ENCODE measurements around the gene TOMM7.
A peak's percentile ranks its signal among the peaks of the same experiment; 100 is the strongest.
"Not testable (repeated sequence)": the region's sequence is repeated elsewhere in the genome, so short reads cannot be mapped to it uniquely, and the experiment has no call there.

TOMM7 gene

DNA sequence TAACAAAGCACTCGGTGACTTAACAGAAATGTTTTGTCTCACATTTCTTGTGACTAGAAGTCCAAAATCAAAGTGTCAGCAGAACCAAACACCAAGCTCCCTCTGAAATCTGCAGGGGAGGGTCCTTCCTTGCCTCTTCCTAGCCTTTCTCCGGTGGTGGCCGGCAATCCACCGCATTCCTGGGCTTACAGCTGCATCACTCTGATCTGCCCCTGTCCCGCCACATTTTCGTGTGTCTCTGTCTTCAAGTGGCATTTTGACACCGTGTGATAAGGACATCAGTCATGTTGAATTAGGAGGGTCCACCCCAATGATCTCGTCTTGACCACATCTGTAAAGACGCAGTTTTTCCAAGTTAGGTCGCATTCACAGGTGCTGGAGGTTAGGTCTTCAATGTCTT is 30.5 kb upstream of the TOMM7 start:
- no peak for DNase-seq

DNA sequence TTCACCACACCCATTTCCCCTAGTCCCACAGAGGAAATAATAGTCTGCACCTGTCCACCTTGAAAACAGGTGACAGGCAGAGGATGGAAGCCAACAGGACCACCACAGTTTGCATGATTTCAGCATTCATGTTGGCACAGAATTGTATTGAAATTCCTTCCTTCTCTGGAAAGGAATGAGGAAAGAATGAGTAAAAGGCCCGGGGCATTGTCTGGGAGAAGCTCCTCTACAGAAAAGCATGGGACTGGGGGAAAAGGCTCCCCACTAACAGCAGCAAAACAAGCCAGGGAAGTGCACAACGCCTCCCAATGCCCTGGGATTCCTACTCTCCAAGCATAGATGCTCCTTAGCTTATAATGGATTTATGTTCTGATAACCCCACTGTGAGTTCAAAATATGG is 28.5 kb upstream of the TOMM7 start:
- DNase-seq: no peak

DNA sequence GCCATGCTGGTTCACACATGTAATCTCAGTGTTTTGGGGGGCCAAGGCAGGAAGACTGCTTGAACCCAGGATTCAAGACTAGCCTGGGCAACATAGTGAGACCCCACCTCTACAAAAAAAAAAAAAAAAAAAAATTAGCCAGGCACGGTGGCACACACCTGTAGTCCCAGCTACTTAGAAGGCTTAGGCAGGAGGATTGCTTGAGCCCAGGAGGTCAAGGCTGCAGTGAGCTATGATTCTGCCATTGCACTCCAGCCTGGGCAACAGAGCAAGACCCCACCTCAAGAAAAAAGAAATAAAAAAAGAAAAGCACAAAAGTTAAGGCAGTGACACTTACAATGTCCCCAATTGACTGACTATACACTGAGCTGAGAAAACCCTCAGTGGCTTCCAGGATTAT is 27.7 kb upstream of the TOMM7 start:
- not testable (repeated sequence) for DNase-seq

DNA sequence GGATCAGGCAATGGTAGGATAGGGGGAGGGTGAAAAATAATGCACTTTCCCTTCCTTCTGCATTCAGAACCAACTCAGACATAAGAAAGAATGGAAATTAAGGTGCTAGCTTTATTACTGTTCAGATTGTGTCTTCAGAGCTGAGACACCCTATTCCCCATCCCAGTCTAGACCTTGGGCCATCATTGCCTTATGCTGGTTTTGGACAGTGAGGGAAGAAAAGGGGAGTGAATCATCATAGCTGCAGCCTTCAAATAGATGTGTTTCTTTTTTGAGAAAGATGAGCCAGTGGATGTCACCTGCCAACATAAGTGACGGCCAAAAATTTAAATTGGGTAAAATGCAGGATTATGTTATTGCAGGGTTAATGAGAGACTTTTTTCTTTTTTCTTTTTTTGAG is 27.0 kb upstream of the TOMM7 start:
- DNase-seq: no peak

DNA sequence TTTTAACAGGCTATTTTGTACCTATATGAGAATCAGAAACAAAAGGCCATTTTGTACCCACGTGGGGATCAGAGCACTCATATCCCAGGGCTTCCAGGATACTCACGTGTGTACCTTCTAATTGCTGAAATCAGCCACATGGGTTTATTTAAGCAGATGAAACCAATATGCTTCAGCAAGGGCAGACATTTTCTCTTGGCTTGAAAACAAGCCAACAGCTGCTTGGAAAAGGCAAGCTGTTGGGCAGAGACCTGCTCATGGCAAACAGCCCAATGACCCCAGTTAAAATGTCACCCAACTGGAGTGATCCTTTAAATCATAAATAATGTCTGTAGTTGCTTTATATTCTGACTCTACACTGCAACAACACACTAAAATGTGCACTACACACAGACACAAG is 26.5 kb upstream of the TOMM7 start:
- DNase-seq: no peak

DNA sequence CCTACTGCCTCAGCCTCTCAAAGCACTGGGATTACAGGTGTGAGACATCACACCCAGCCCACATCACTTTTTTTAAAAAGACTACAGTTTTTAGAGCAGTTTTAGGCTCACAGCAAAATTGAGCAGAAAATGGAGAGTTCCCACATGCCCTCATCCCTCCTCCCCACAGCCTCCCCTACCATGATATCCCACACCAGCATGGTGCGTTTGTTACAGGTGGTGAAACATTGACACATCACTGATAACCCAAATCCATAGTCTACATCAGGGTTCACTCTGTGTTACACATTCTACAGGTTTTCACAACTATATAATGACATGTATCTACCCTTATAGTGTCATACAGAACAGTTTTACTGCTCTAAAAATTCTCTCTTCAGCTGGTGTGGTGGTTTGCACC is 24.3 kb upstream of the TOMM7 start:
- DNase-seq: no peak

DNA sequence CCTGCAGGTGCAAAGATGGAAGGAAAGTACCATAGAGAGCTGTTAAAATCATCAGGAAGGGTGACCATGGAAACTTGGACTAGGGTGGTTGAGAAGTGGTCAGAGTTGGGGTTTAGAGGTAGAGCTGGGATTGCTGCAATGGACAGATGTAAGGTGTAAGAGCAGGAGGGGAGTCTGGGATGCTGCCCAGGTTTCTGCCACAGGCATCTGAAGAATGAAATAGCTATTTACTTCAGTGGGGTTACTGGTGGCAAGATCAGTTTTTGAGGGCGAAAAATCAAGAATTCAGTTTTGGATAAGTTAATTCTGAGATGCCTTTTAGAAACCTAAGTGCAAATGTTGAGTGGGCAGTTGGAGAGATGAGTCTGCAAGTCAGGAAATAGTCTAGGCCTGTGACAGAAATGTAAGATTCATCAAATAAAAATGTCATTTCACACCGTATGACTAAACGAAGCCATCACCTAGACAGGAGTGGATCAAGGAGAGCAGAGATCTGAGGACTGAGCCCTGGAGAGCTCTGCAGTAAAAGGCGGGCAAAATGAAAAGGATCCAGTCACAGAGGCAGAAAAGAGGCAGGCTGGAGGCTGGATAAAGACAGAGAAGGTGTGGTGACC is 22.7 kb upstream of the TOMM7 start:
- no peak for DNase-seq

DNA sequence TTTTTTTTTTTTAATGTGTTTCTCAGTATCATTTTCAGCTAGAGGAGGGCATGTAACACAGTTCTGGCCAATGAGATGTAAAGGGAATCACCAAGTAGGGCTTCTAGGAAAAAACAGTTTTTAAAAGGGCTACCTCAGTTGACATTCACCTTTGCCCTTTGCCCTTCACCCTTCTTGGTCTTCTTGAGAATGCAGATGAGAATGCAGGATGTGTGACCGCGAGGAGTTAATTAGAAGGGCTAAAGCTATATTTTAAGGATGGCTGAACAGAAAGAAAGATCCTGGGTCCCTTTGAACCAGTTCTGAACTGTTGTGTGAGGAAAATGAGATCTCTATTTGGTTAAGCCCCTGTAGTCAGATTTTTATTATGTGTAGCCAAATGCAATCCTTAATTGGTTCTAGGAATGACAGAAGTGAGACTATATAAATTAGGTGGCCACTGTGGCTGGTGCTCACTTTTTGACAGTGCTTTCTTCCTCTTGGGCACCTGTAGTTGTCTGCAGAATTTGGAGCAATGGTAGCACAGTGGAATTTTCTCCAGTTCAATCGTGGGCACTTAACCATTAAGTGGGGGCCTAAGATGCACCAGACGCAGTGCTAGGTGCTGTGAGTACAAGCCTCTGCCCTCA is 21.1 kb upstream of the TOMM7 start:
- no peak for DNase-seq

DNA sequence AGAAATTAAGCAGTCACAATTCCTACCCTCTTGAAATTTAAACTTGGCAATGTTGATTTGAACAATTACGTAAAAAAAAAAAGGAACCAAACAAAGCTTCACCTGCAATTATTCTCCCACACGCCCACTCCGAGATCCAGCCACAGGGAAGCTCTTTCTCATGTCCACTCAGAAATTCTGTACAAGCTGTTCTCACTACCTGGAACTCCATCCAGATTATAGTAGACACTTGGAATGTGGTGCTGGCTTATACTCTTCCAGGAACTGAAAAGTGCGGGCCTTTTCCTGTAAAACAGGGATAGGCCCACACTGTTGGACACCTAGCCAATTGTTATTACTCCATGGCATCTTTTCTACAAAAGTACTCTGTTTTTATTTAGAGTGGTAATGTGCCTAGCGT is 20.3 kb upstream of the TOMM7 start:
- DNase-seq: no peak

DNA sequence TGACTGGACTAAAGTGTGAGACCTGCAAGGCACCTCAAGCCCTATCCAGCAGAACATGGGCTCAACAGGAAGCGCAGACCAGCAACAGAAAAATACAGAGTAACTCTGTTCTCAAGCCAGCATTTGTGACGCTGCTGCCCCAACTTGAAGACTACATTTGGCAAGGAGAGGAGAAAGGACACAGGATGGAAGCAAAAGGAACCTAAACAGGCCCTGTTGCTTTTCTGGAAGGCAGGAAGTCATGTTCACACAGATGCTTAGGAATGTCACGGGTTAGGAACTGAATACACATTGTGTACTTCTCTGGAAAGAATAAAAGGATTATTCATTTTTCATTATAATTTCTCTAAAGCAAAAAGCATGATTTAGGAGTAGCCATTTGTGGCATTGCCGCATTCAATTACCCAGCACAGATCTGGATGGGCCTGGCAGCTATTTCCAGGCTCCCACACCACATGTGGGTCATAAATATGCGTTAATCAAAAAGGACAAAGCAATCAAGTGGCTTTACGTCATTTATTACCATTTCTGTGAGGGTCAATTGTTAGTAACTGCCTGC is 19.8 kb upstream of the TOMM7 start:
- DNase-seq: no peak

DNA sequence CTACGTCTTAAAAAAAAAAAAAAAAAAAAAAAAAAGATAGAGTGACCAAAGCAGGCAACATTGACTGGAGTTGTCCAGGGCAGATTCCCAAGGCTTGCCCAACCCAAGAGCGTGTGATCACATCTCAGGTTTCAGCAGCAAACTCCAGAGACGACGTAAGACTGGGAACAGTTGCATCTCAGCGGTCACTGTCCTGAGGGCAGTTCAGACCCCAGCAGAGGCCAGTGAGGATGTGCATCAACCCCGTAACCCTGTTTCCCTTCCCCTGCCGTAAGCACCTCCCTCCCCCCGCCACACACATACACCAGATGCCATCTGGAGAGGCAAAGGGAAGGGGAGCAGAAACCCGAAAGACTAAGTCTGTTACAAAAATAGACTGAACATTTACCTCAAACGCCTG is 19.3 kb upstream of the TOMM7 start:
- no peak for DNase-seq

DNA sequence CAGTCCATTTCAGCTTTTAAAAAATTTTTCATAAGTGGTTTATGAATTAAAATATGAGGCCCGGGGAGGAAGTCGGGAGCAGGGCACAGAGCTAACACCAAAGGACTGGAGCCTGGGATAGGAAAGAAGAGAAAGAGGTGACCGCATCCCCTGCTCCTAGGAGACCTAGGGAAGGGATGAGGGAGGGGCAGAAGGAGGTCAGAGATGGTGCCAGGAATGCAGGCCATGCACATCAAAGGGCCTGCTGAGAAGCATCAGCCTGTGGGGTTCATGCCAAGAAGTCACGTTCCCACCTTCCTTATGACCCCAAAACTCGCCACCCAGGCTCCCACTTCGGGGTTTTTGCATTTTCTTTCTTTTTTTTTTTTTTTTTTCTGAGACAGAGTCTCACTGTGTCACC is 14.7 kb upstream of the TOMM7 start:
- DNase-seq: no peak

DNA sequence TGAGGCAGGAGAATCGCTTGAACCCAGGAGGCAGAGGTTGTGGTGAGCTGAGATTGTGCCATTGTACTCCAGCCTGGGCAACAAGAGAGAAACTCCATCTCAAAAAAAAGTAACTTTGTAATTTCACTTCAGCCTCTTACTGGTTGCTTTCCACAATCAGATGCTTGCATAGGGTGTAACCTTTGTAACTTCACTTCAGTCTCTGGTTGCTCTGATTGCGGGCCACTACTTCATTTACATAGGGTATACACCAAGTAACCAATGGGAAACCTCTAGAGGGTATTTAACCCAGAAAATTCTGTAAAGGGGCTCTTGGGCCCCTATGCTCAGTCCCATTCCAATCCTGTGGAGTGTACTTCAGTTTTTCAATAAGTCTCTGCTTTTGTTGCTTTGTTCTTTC is 13.9 kb upstream of the TOMM7 start:
- DNase-seq: not testable (repeated sequence)

DNA sequence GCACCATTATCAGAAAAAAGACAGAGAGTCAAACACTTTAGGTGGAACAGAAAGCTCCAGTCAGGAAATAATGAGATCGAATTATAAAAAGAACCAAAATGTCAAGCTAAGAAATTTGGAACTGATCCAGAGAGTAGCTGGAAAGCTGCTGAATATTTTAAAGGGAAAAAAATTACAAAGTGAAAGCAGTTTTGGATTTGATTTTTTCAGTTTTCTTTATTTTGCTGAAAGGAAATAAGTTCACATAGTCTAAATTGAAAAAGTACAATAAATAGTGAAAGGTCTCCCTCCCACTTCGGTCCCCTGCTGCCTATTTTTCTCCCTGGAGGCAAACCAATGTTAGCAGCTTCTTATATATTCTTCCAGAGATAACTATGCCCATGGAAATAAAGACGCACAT is 11.3 kb upstream of the TOMM7 start:
- DNase-seq: no peak

DNA sequence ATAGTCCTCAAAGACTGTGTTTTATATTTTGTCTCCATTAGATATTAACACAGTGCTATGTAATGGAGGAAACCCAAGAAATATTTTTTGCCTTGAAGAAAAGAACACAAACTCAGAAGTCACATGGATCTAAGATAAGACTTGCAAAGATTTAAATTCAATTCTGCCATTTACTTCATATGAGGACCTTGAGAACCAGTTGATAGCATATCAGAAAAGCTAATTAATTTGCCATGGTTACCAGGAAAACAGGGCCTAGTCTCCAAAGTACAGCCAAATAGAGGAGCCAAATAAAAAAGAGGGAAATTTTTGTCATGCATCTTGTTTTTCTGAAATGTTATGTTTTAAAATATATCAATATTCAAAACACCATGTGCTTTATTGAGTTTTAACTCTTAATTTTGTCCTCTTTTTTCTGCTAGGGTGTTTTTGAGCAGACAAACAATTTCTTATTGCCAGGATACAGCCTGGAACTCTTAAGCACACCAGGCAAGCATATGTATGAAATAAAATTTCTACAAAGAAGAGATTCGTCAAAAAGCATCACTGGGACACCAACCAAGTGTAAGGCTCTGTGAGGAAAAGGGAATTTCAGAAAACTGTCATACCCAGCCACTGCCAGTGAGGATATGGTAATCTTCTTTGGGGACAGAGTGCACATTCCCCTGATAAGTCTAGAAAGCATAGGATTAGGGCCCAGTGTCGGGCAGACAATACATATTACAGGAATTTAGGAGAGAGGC is 10.6 kb upstream of the TOMM7 start:
- DNase-seq: no peak

DNA sequence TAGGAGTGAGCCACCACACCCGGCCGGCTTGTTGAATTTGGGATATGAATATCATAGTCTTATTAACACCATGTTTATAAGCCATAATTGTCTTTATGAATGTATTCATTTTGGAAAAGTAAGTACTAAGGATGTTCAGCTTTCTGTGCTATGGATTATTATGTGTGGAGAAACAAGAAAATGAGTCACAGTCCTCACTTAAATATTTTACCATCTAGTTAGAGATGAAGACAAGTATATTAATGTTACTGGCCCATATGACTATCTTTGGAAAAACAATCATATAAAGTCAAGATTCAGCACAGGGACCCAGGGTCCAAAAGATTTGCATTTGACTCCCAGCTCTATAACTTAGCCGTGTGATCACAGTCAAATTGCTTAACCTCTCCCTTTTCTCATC is 9.8 kb upstream of the TOMM7 start:
- no peak for DNase-seq

DNA sequence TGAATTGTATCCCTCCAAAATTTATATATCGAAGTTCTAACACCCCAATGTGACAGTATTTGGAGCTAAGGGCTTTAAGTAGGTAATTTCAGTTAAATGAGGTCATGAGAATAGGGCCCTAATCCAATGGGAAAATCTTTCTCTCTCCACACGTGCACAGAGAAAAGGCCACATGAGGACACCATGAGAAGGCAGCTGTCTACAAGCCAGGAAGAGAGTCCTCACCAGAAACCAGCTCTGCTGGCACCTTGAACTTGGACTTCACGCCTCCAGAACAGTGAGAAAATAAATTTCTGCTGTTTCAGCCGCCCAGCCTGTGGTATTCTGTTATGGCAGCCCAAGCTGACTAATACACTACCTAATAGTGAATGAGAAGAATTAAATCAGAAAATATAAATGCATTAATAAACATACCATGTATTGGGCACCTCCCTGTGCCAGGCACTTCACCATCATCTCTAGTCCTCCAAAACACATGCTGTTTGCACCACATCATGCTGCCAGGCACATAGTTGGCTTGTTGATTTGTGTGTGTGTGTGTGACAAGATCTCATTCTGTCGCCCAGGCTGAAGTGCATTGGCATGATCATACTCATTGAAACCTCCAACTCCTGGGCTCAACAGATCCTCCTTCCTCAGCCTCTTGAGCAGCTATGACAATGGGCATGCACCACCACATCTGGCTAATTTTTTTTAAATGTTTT is 9.1 kb upstream of the TOMM7 start:
- no peak for DNase-seq

DNA sequence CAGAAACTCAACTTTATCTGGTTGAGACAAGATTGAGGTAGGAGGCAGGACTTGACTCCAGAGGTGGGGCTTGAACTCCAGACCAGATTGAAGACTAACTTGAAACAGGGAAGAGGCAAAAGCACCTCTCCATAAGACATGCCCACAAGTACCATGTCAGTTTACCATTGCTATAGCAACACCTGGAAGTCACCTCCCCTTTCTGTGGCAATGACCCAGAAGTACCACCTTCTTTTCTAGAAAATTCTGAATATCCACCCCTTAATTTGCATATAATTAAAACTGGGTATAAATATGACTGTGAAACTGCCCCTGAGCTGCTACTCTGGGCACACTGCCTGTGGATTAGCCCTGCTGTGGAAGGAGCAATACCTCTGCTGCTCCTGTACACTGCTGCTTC is 4.9 kb upstream of the TOMM7 start:
- DNase-seq: peak in 1 of 5 experiments; percentile 24

DNA sequence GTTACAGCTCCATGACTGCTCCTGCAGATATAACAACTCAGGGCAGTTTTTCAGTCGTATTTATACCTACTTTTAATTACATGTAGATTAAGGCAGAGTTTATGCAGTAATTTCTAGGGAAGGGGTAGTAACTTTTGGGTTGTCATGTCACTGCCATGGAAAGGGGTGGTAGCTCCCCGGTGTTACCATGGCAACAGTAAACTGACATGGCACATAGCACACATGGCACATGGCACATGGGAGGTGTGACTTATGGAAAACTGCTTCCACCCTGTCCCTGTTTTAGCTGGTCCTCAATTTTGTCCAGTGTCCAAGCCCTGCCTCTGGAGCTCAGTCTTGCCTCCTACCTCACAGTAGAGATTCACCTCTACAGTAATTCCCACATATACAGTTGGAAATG is 3.9 kb upstream of the TOMM7 start:
- DNase-seq: no peak

DNA sequence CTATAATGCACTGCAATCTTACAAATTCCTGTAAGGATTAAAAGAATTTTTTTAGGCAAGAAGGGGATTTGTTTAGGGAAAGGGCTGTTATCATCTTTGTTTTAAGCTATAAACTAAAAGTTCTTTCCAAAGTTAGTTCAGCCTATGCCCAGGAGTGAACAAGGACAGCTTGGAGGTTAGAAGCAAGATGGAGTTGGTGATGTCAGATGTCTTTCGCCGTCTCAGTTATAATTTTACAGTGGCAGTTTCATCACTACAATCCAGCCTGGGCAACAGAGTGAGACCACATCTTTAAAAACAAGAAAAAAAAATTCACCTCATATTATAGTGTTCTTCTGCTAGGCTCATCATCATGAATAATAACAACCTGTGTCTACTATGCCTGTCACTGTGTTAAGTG is 2.1 kb upstream of the TOMM7 start:
- no peak for DNase-seq

DNA sequence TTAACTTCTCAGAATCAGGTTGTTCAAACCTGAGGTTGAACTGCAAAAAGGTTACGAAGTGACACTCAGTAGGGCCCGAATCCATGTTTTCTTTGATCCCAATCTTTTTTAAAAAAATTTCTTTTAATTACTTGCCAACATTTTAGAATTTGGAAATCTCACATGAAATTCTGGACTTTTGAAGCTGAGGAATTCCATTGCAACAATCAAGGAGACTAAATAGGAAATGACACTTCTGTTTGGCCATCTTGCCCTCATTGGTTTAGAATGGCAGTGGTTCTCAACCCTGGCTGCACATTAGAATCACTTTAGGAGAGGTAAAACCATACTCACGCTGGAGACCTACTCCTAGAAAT is 471 bp upstream of the TOMM7 start:
- no peak for DNase-seq

DNA sequence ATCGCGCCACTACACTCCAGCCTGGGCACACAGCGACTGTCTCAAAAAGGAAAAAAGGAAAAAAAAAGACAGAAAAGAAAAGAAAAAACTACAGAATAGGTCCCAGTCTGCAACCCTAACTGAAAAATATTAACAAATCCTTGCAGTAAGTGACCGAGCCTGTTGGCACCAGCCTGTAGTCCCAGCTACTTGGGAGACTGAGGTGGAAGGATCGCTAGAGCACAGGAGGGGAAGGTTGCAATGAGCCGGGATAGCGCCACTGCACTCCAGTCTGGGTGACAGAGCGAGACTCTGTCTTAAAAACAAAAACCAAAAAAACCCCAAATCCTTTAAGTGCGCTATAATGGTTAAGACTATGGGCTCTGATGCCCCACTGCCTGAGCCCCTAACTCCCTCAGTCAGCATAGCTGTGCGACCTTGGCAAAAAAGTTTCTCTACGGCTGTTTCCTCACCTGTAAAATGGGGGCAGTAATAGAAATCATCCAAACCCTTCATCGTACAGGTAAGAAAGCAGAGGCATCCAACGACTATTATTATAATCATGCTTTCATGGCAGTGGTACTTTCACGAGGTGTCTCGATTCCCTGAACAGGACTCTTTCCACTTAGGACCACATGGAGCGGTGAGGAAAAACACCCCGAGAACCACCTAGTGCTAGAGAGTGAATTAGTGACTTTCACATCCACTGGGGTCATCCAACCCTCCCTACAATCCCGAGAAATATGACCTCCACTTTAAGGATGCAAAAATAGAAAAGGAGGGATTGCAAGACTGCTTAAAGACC is 755 bp downstream of the TOMM7 start:
- DNase-seq: peak in 2 of 5 experiments; percentile 2 to 15

DNA sequence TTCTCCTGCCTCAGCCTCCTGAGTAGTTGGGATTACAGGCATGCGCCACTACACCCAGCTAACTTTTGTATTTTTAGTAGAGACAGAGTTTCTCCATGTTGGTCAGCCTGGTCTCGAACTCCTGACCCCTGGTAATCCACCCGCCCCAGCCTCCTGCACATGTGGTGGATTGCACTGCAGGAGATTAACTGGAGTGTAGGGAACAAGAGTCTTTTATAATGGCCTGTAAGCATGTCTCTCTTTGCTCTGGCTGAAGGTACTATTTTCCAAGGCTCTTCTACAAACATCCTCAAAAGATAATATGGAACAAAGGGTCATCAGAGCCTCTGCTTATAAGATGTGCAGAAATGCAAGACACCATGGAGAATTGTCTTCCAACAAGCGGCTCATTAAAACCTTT is 3.2 kb downstream of the TOMM7 start:
- DNase-seq: no peak
